GM23248 (cell line): ENCODE data around the gene LILRB5.
"Not testable (repeated sequence)": the region's sequence is repeated elsewhere in the genome, so short reads cannot be mapped to it uniquely, and the experiment has no call there.

ENCODE experiments used
- EZH2 ChIP-seq: fragments of 200-600 bp; sonication (generic); IDR thresholded peaks from 2 replicates; pipeline ENCODE4 v1.6.1; 2018; ENCODE audit warnings: antibody characterized with exemption, mild to moderate bottlenecking; ENCODE audit not compliant: insufficient read depth, poor library complexity, severe bottlenecking
- EZH2phosphoT487 ChIP-seq: fragments of 200-600 bp; sonication (generic); IDR thresholded peaks from 2 replicates; pipeline ENCODE4 v1.6.1; 2018; ENCODE audit warnings: antibody characterized with exemption, moderate library complexity, mild to moderate bottlenecking, low read depth; ENCODE audit not compliant: insufficient read depth

DNA sequence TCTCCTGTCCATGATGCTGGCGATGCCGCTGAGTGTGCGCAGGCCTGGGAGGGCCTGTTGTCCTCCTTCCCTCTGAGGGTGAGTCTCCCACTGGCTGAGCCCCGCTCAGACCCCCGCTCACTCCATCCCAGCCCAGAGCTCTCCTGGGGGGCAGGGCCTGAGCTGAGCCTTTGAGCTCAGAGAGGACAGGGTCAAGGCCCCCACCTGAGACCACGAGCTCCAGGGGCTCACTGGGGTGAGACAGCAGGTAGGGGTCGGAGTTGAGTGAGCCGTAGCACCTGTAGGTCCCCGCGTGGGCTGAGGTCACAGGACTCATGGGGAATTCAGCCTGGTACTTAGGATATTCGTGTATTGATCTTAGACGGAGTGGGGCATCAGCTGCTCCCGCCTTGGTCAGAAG lies 21.0 kb upstream of the LILRB5 start:
- TF ChIP-seq EZH2phosphoT487, EZH2: not testable (repeated sequence)
